Activated naive CD4-positive, alpha-beta T cell treated with anti-CD3 and anti-CD28 coated beads, Interleukin-2, amount 50 U/mL, for 72 hours (primary cell): Measurements from ENCODE around the gene MYO1B. TPM values are rescaled to one million over a fixed set of nuclear protein-coding genes. Genes with fewer than 3 reads are reported as not detected.
"Not testable (repeated sequence)": the region's sequence is repeated elsewhere in the genome, so short reads cannot be mapped to it uniquely, and the experiment has no call there.

ENCODE experiments used
- ATAC-seq, 2 donors: fragments of 150-1000 bp; cut with Tn5 transposase; 2 replicates each; pipeline ENCODE4 v1.10.0; 2021; ENCODE audit warnings: mild to moderate bottlenecking in 2 of 2, moderate library complexity in 2 of 2
- DNase-seq, 2 donors: peaks; one replicate each; pipeline ENCODE4 v3.0.0; 2021 to 2022; ENCODE audit warnings: low spot score in 2 of 2
- H3K27ac Mint-ChIP-seq, 2 donors: one replicate each; pipeline ENCODE4 v1.8.0; 2022; ENCODE audit warnings: mild to moderate bottlenecking in 2 of 2, mixed read lengths in 2 of 2
- H3K36me3 Mint-ChIP-seq, 2 donors: one replicate each; pipeline ENCODE4 v1.8.0; 2022; ENCODE audit warnings: mixed read lengths in 2 of 2
- H3K9me3 Mint-ChIP-seq, 2 donors: one replicate each; pipeline ENCODE4 v1.8.0; 2022; ENCODE audit warnings: mixed read lengths in 2 of 2
- total RNA-seq, 2 donors: library from RNA; stranded (reverse); gene quantifications; one replicate each; pipeline ENCODE4 v1.2.3, GENCODE V29; 2022

Gene MYO1B
- total RNA-seq, 2 donors from 2014 or later, result 4.7 to 42.5 TPM

- ATAC-seq (no peak), DNase-seq (no peak)
- peaks cover 0 to 8% of the 10 kb centered on the region in 2 donors for H3K9me3 Mint-ChIP-seq
- H3K36me3 Mint-ChIP-seq, result no peaks in the 10 kb centered on the region
- H3K27ac Mint-ChIP-seq, result no peak overlapping the region
These were observed 208.6 kb downstream of the MYO1B start for GRCh38 chr2:191453761-191454160.

GRCh38 chr2:191456506-191456905 is 211.3 kb downstream of the MYO1B start:
- not testable (repeated sequence) for DNase-seq, H3K27ac Mint-ChIP-seq, ATAC-seq
- peaks cover 0 to 11% of the 10 kb centered on the region in 2 donors for H3K36me3 Mint-ChIP-seq
- H3K9me3 Mint-ChIP-seq, result peaks cover 8 to 13% of the 10 kb centered on the region in 2 donors

- DNase-seq (no peak), ATAC-seq (no peak)
- H3K27ac Mint-ChIP-seq, result no peak overlapping the region
- H3K36me3 Mint-ChIP-seq, result peaks cover 0 to 11% of the 10 kb centered on the region in 2 donors
- H3K9me3 Mint-ChIP-seq, result peaks cover 8 to 11% of the 10 kb centered on the region in 2 donors
These were observed 214.0 kb downstream of the MYO1B start for GRCh38 chr2:191459158-191459557.

- peaks cover 0 to 11% of the 10 kb centered on the region in 2 donors for H3K36me3 Mint-ChIP-seq
- DNase-seq, result no peak
- peaks cover 8 to 10% of the 10 kb centered on the region in 2 donors for H3K9me3 Mint-ChIP-seq
These were observed 217.2 kb downstream of the MYO1B start for GRCh38 chr2:191462370-191462769.

GRCh38 chr2:191463790-191464189 is 218.6 kb downstream of the MYO1B start:
- DNase-seq (no peak), ATAC-seq (no peak)
- Mint-ChIP-seq H3K27ac (no peak overlapping the region), H3K9me3 (peaks cover 8 to 10% of the 10 kb centered on the region in 2 donors), H3K36me3 (peaks cover 0 to 11% of the 10 kb centered on the region in 2 donors)

More at GRCh38 chr2:191462370-191462769, 217.2 kb downstream of the MYO1B start:
- H3K27ac Mint-ChIP-seq, result no peak overlapping the region
- ATAC-seq, result no peak

- no peak overlapping the region for H3K27ac Mint-ChIP-seq
- DNase-seq (no peak), ATAC-seq (no peak)
- no peaks in the 10 kb centered on the region for H3K9me3 Mint-ChIP-seq
- no peaks in the 10 kb centered on the region for H3K36me3 Mint-ChIP-seq
These were observed 220.7 kb downstream of the MYO1B start for GRCh38 chr2:191465766-191466420.

GRCh38 chr2:191467113-191467512 is 221.9 kb downstream of the MYO1B start:
- H3K9me3 Mint-ChIP-seq, result no peaks in the 10 kb centered on the region
- ATAC-seq (no peak), DNase-seq (no peak)
- no peak overlapping the region for H3K27ac Mint-ChIP-seq
- no peaks in the 10 kb centered on the region for H3K36me3 Mint-ChIP-seq

GRCh38 chr2:191470306-191470705 is 225.1 kb downstream of the MYO1B start:
- no peaks in the 10 kb centered on the region for H3K36me3 Mint-ChIP-seq
- no peaks in the 10 kb centered on the region for H3K9me3 Mint-ChIP-seq
- DNase-seq (no peak), ATAC-seq (no peak)
- no peak overlapping the region for H3K27ac Mint-ChIP-seq

- Mint-ChIP-seq H3K36me3 (no peaks in the 10 kb centered on the region), H3K27ac (no peak overlapping the region), H3K9me3 (no peaks in the 10 kb centered on the region)
- DNase-seq, result no peak
- ATAC-seq, result no peak
These were observed 229.3 kb downstream of the MYO1B start for GRCh38 chr2:191474464-191474863.

Other genes with a start within 250 kb of the MYO1B start
- gene STAT1, start 231.2 kb upstream of the MYO1B start, total RNA-seq, result 100 to 1,000 TPM; 230 to 510 TPM
- 10 to 100 TPM; 56.5 to 67.1 TPM for gene STAT4, start 94.4 kb upstream of the MYO1B start, total RNA-seq